ENCODE results near the gene CFAP52.

GRCh38 chr17:9575381-9576101, 901 bp upstream of the CFAP52 start, which contains the start of gene STX8:
- no peak for TF ChIP-seq EZH2 (IDR thresholded peaks at IDR 0.05; ENCODE audit: low read length)
- TF ChIP-seq, protein P1, sequence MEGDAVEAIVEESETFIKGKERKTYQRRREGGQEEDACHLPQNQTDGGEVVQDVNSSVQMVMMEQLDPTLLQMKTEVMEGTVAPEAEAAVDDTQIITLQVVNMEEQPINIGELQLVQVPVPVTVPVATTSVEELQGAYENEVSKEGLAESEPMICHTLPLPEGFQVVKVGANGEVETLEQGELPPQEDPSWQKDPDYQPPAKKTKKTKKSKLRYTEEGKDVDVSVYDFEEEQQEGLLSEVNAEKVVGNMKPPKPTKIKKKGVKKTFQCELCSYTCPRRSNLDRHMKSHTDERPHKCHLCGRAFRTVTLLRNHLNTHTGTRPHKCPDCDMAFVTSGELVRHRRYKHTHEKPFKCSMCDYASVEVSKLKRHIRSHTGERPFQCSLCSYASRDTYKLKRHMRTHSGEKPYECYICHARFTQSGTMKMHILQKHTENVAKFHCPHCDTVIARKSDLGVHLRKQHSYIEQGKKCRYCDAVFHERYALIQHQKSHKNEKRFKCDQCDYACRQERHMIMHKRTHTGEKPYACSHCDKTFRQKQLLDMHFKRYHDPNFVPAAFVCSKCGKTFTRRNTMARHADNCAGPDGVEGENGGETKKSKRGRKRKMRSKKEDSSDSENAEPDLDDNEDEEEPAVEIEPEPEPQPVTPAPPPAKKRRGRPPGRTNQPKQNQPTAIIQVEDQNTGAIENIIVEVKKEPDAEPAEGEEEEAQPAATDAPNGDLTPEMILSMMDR (optimal IDR thresholded peaks at IDR 0.05 in 1 of 3, IDR thresholded peaks at IDR 0.05 in 1 of 3, conservative IDR thresholded peaks at IDR 0.05 in 1 of 3; ENCODE audit: extremely low read depth in 1 of 3, insufficient read depth in 2 of 3, low read length in 3 of 3), result peak in 1 of 3 experiments; percentile 16
